ENCODE measurements around the gene KAT5. TPM values are rescaled to one million over a fixed set of nuclear protein-coding genes. Genes with fewer than 3 reads are reported as not detected.

Gene KAT5
- total and polyA plus RNA-seq, 10 of the 15 experiments (the other 5 are each of a cell fraction or from before 2014, with no cell fraction given) = 3.4 to 66.1 (median 46.3) TPM

DNA sequence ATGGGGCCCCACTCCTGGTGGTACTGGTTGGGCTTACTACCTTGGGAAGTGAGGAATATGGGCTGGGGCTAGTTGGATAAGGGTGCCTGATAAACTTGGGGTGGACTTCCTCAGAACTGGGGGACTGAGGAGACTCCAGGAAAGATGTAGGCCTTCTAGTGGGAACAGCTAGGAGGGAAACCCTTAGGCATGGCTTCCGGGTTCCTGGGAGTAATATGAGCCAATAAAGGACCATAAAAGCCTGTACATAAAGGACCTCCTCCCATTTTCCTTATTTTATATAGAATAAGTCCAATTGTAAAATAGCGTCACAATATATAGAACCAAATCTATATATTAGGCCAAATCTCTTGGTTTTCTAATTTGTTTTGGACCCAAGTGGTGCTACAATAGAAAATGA, 27.0 kb downstream of the KAT5 start:
- intact Hi-C loops (cut with micrococcal nuclease; ENCODE audit: unreplicated experiment) (no loop called here), in situ Hi-C loops (cut with MboI) (no loop called here)
- ChIA-PET CTCF (no interaction called here), RAD21 (ENCODE audit: unreplicated experiment) (no interaction called here), SMC1A (ENCODE audit: uncharacterized antibody, unreplicated experiment) (no interaction called here), POLR2A (no interaction called here)
- WGBS (ENCODE audit: insufficient coverage, insufficient replicate concordance, low lambda C conversion rate, missing lambda C conversion rate) = 44% methylated on average over 2 of the region's 2 CpGs
- TF ChIP-seq, protein P1, sequence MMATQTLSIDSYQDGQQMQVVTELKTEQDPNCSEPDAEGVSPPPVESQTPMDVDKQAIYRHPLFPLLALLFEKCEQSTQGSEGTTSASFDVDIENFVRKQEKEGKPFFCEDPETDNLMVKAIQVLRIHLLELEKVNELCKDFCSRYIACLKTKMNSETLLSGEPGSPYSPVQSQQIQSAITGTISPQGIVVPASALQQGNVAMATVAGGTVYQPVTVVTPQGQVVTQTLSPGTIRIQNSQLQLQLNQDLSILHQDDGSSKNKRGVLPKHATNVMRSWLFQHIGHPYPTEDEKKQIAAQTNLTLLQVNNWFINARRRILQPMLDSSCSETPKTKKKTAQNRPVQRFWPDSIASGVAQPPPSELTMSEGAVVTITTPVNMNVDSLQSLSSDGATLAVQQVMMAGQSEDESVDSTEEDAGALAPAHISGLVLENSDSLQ (IDR thresholded peaks at IDR 0.05) = no peak
- TF ChIP-seq, protein P2, sequence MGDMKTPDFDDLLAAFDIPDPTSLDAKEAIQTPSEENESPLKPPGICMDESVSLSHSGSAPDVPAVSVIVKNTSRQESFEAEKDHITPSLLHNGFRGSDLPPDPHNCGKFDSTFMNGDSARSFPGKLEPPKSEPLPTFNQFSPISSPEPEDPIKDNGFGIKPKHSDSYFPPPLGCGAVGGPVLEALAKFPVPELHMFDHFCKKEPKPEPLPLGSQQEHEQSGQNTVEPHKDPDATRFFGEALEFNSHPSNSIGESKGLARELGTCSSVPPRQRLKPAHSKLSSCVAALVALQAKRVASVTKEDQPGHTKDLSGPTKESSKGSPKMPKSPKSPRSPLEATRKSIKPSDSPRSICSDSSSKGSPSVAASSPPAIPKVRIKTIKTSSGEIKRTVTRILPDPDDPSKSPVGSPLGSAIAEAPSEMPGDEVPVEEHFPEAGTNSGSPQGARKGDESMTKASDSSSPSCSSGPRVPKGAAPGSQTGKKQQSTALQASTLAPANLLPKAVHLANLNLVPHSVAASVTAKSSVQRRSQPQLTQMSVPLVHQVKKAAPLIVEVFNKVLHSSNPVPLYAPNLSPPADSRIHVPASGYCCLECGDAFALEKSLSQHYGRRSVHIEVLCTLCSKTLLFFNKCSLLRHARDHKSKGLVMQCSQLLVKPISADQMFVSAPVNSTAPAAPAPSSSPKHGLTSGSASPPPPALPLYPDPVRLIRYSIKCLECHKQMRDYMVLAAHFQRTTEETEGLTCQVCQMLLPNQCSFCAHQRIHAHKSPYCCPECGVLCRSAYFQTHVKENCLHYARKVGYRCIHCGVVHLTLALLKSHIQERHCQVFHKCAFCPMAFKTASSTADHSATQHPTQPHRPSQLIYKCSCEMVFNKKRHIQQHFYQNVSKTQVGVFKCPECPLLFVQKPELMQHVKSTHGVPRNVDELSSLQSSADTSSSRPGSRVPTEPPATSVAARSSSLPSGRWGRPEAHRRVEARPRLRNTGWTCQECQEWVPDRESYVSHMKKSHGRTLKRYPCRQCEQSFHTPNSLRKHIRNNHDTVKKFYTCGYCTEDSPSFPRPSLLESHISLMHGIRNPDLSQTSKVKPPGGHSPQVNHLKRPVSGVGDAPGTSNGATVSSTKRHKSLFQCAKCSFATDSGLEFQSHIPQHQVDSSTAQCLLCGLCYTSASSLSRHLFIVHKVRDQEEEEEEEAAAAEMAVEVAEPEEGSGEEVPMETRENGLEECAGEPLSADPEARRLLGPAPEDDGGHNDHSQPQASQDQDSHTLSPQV (IDR thresholded peaks at IDR 0.05) = no peak
- TF ChIP-seq NFIC (IDR thresholded peaks at IDR 0.05; ENCODE audit: low read depth, low read length) (no peak), GATAD2B (conservative IDR thresholded peaks at IDR 0.05; ENCODE audit: low read depth) (no peak), NR2C1 (IDR thresholded peaks at IDR 0.05) (no peak)
- H3K9me3 ChIP-seq (replicated peaks; ENCODE audit: control insufficient read depth, insufficient read depth, low read length) = no peaks in the 10 kb centered on the region
- H3K4me3 ChIP-seq = no peak overlapping the region
- H3K36me3 ChIP-seq (ENCODE audit: control insufficient read depth in 2 of 2, insufficient read depth in 2 of 2, low read length in 1 of 2) = no peaks in the 10 kb centered on the region
- peaks cover 0 to 3% of the 10 kb centered on the region in 2 experiments; a peak in 2 of 4 replicates for H3K27me3 ChIP-seq (replicated peaks in 1 of 2; ENCODE audit: control insufficient read depth in 2 of 2, insufficient read depth in 2 of 2, low read length in 1 of 2)
- no TSS peak for BruUV-seq (replicated peaks)
- no peak overlapping the region for H3K27ac ChIP-seq (ENCODE audit: control insufficient read depth, insufficient read depth)
- no peak overlapping the region for H3K9ac ChIP-seq (ENCODE audit: control insufficient read depth, insufficient read depth, low read length)
- H4K20me1 ChIP-seq (ENCODE audit: control insufficient read depth, insufficient read depth) = no peaks in the 10 kb centered on the region
- no peaks in the 10 kb centered on the region for H3K4me1 ChIP-seq (ENCODE audit: control insufficient read depth, insufficient read depth, low read length)
- no peak for ATAC-seq
- no peaks in the 10 kb centered on the region for H3K79me2 ChIP-seq (ENCODE audit: control insufficient read depth, insufficient read depth, low read length)
- H3K4me2 ChIP-seq (ENCODE audit: control insufficient read depth, insufficient read depth) = no peak overlapping the region
- FAIRE-seq = no peak
- H2AFZ ChIP-seq (ENCODE audit: control insufficient read depth, low read depth, low read length) = no peak overlapping the region
- no peak for DNase-seq (ENCODE audit: low read depth, low spot score)

Data from GM12878 (cell line).